PC-3 (cell line): ENCODE data around the gene BHLHE40.

ENCODE experiments used
- EZH2 ChIP-seq: fragments of 300-600 bp; sonication (generic); IDR thresholded peaks from one replicate; pipeline ENCODE4 v1.6.1; 2017; ENCODE audit warnings: antibody characterized with exemption, mild to moderate bottlenecking, low read length; ENCODE audit not compliant: unreplicated experiment
- TF ChIP-seq, protein P1 (sequence below): fragments of 300-600 bp; sonication (generic); conservative IDR thresholded peaks from 2 replicates; pipeline ENCODE4 v1.5.1; 2017; ENCODE audit warnings: antibody characterized with exemption, low read depth, mild to moderate bottlenecking, low read length

DNA sequence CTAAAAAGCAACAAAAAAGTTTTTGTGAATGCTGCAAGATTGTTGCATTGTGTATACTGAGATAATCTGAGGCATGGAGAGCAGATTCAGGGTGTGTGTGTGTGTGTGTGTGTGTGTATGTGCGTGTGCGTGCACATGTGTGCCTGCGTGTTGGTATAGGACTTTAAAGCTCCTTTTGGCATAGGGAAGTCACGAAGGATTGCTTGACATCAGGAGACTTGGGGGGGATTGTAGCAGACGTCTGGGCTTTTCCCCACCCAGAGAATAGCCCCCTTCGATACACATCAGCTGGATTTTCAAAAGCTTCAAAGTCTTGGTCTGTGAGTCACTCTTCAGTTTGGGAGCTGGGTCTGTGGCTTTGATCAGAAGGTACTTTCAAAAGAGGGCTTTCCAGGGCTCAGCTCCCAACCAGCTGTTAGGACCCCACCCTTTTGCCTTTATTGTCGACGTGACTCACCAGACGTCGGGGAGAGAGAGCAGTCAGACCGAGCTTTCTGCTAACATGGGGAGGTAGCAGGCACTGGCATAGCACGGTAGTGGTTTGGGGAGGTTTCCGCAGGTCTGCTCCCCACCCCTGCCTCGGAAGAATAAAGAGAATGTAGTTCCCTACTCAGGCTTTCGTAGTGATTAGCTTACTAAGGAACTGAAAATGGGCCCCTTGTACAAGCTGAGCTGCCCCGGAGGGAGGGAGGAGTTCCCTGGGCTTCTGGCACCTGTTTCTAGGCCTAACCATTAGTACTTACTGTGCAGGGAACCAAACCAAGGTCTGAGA lies 4.7 kb downstream of the BHLHE40 start:
- TF ChIP-seq, protein P1, sequence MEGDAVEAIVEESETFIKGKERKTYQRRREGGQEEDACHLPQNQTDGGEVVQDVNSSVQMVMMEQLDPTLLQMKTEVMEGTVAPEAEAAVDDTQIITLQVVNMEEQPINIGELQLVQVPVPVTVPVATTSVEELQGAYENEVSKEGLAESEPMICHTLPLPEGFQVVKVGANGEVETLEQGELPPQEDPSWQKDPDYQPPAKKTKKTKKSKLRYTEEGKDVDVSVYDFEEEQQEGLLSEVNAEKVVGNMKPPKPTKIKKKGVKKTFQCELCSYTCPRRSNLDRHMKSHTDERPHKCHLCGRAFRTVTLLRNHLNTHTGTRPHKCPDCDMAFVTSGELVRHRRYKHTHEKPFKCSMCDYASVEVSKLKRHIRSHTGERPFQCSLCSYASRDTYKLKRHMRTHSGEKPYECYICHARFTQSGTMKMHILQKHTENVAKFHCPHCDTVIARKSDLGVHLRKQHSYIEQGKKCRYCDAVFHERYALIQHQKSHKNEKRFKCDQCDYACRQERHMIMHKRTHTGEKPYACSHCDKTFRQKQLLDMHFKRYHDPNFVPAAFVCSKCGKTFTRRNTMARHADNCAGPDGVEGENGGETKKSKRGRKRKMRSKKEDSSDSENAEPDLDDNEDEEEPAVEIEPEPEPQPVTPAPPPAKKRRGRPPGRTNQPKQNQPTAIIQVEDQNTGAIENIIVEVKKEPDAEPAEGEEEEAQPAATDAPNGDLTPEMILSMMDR = no peak
- no peak for TF ChIP-seq EZH2
